ENCODE data around the gene MTIF3. TPM values are rescaled to one million over a fixed set of nuclear protein-coding genes. Genes with fewer than 3 reads are reported as not detected.
A peak's percentile ranks its signal among the peaks of the same experiment; 100 is the strongest.

Gene MTIF3
- total RNA-seq, 1 donor from 2014 or later = 29.6 TPM

GRCh38 chr13:27404680-27405079, 45.7 kb downstream of the MTIF3 start:
- DNase-seq (ENCODE audit: low read depth) (no peak), FAIRE-seq (no peak)
- Mint-ChIP-seq H3K36me3 (ENCODE audit: low read depth, unreplicated experiment) (no peaks in the 10 kb centered on the region), H3K4me1 (ENCODE audit: low read depth, unreplicated experiment) (peaks cover 17% of the 10 kb centered on the region), H3K9me3 (ENCODE audit: unreplicated experiment) (no peaks in the 10 kb centered on the region), H3K4me3 (ENCODE audit: unreplicated experiment) (no peak overlapping the region), H3K27ac (ENCODE audit: unreplicated experiment) (no peak overlapping the region), H3K27me3 (ENCODE audit: low read depth, unreplicated experiment) (peaks cover 9% of the 10 kb centered on the region)
- no peak overlapping the region for H3K9ac ChIP-seq (ENCODE audit: low read length)
- peaks cover 7% of the 10 kb centered on the region for H3K27me3 ChIP-seq (ENCODE audit: insufficient read depth, low read length)
- H3K9me3 ChIP-seq (ENCODE audit: insufficient read depth, low read depth, low read length) = no peaks in the 10 kb centered on the region
- H3K27ac ChIP-seq (ENCODE audit: low read depth, low read length) = no peak overlapping the region
- H2AFZ ChIP-seq (ENCODE audit: low read depth, low read length) = no peak overlapping the region
- no peaks in the 10 kb centered on the region for H3K36me3 ChIP-seq (ENCODE audit: insufficient read depth, low read length)
- H3K4me2 ChIP-seq (ENCODE audit: low read length) = no peak overlapping the region
- H3K4me1 ChIP-seq (ENCODE audit: insufficient read depth, low read length) = peaks cover 7% of the 10 kb centered on the region
- no peaks in the 10 kb centered on the region for H4K20me1 ChIP-seq (ENCODE audit: insufficient read depth, low read length)
- TF ChIP-seq EZH2 (IDR thresholded peaks at IDR 0.05; ENCODE audit: insufficient read depth, low read length) = no peak
- TF ChIP-seq, protein P1, sequence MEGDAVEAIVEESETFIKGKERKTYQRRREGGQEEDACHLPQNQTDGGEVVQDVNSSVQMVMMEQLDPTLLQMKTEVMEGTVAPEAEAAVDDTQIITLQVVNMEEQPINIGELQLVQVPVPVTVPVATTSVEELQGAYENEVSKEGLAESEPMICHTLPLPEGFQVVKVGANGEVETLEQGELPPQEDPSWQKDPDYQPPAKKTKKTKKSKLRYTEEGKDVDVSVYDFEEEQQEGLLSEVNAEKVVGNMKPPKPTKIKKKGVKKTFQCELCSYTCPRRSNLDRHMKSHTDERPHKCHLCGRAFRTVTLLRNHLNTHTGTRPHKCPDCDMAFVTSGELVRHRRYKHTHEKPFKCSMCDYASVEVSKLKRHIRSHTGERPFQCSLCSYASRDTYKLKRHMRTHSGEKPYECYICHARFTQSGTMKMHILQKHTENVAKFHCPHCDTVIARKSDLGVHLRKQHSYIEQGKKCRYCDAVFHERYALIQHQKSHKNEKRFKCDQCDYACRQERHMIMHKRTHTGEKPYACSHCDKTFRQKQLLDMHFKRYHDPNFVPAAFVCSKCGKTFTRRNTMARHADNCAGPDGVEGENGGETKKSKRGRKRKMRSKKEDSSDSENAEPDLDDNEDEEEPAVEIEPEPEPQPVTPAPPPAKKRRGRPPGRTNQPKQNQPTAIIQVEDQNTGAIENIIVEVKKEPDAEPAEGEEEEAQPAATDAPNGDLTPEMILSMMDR (IDR thresholded peaks at IDR 0.05; ENCODE audit: insufficient read depth, low read depth, low read length) = no peak
- no peak overlapping the region for H3K4me3 ChIP-seq (ENCODE audit: insufficient read depth, low read depth, low read length)
- no peaks in the 10 kb centered on the region for H3K79me2 ChIP-seq (ENCODE audit: insufficient read depth, low read length)

DNA sequence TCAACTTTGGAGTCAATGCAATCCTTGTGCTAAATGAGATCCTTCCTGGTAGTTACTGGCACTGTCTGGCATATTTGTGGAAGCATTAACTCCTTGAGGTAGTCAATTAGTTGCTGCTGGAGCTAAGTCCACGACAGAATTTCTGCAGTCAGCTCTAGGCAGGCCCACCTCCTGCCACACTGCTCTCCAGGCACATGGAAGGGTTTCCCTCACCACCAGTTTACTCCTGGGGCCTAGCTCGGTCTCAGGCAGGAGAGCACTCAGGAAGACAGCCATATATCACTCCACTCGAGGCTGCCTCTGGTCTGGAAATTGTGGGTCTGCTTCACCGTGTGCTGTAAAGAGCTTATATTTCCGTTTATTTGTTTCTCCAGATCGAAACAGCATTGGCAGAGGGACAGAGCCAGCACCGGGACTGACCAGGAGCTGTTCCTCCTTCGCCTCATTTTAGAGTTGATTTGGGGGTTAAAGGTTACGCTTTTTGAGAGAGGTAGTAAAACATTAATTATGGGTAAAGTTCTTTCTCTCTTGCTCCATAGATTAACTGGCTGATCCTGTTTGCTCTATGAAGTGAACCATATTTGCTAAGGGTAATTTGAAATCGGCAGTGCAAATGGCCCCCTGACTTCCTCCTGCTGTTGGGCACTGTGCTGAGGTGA, 46.5 kb downstream of the MTIF3 start:
- peak overlapping the region; percentile 32 for H2AFZ ChIP-seq (ENCODE audit: low read depth, low read length)
- Mint-ChIP-seq H3K27me3 (ENCODE audit: low read depth, unreplicated experiment) (peaks cover 6% of the 10 kb centered on the region), H3K4me1 (ENCODE audit: low read depth, unreplicated experiment) (peaks cover 17% of the 10 kb centered on the region), H3K9me3 (ENCODE audit: unreplicated experiment) (no peaks in the 10 kb centered on the region), H3K27ac (ENCODE audit: unreplicated experiment) (peak overlapping the region; percentile 83), H3K4me3 (ENCODE audit: unreplicated experiment) (no peak overlapping the region), H3K36me3 (ENCODE audit: low read depth, unreplicated experiment) (no peaks in the 10 kb centered on the region)
- H3K9ac ChIP-seq (ENCODE audit: low read length) = no peak overlapping the region
- H3K36me3 ChIP-seq (ENCODE audit: insufficient read depth, low read length) = no peaks in the 10 kb centered on the region
- H3K4me1 ChIP-seq (ENCODE audit: insufficient read depth, low read length) = peaks cover 7% of the 10 kb centered on the region
- H3K4me2 ChIP-seq (ENCODE audit: low read length) = peak overlapping the region; percentile 28
- peak overlapping the region; percentile 15 for H3K27ac ChIP-seq (ENCODE audit: low read depth, low read length)
- no peaks in the 10 kb centered on the region for H3K9me3 ChIP-seq (ENCODE audit: insufficient read depth, low read depth, low read length)
- no peak for DNase-seq (ENCODE audit: low read depth)
- no peak overlapping the region for H3K4me3 ChIP-seq (ENCODE audit: insufficient read depth, low read depth, low read length)
- no peak for TF ChIP-seq EZH2 (IDR thresholded peaks at IDR 0.05; ENCODE audit: insufficient read depth, low read length)
- TF ChIP-seq, protein P1 (IDR thresholded peaks at IDR 0.05; ENCODE audit: insufficient read depth, low read depth, low read length) = no peak
- H3K79me2 ChIP-seq (ENCODE audit: insufficient read depth, low read length) = no peaks in the 10 kb centered on the region
- no peaks in the 10 kb centered on the region for H4K20me1 ChIP-seq (ENCODE audit: insufficient read depth, low read length)
- H3K27me3 ChIP-seq (ENCODE audit: insufficient read depth, low read length) = peaks cover 7% of the 10 kb centered on the region
- FAIRE-seq = no peak

- Mint-ChIP-seq H3K27me3 (ENCODE audit: low read depth, unreplicated experiment) (peaks cover 6% of the 10 kb centered on the region), H3K4me3 (ENCODE audit: unreplicated experiment) (no peak overlapping the region), H3K4me1 (ENCODE audit: low read depth, unreplicated experiment) (peaks cover 17% of the 10 kb centered on the region), H3K36me3 (ENCODE audit: low read depth, unreplicated experiment) (no peaks in the 10 kb centered on the region), H3K27ac (ENCODE audit: unreplicated experiment) (peak overlapping the region; percentile 83), H3K9me3 (ENCODE audit: unreplicated experiment) (no peaks in the 10 kb centered on the region)
- H3K4me3 ChIP-seq (ENCODE audit: insufficient read depth, low read depth, low read length) = no peak overlapping the region
- DNase-seq (ENCODE audit: low read depth) (peak; percentile 78), FAIRE-seq (peak; percentile 45)
- peaks cover 7% of the 10 kb centered on the region for H3K4me1 ChIP-seq (ENCODE audit: insufficient read depth, low read length)
- no peak for TF ChIP-seq EZH2 (IDR thresholded peaks at IDR 0.05; ENCODE audit: insufficient read depth, low read length)
- TF ChIP-seq, protein P1 (IDR thresholded peaks at IDR 0.05; ENCODE audit: insufficient read depth, low read depth, low read length) = no peak
- no peaks in the 10 kb centered on the region for H4K20me1 ChIP-seq (ENCODE audit: insufficient read depth, low read length)
- H3K9me3 ChIP-seq (ENCODE audit: insufficient read depth, low read depth, low read length) = no peaks in the 10 kb centered on the region
- H3K27ac ChIP-seq (ENCODE audit: low read depth, low read length) = no peak overlapping the region
- H3K27me3 ChIP-seq (ENCODE audit: insufficient read depth, low read length) = peaks cover 7% of the 10 kb centered on the region
- H3K79me2 ChIP-seq (ENCODE audit: insufficient read depth, low read length) = no peaks in the 10 kb centered on the region
- no peak overlapping the region for H3K9ac ChIP-seq (ENCODE audit: low read length)
- peak overlapping the region; percentile 28 for H3K4me2 ChIP-seq (ENCODE audit: low read length)
- peak overlapping the region; percentile 32 for H2AFZ ChIP-seq (ENCODE audit: low read depth, low read length)
- H3K36me3 ChIP-seq (ENCODE audit: insufficient read depth, low read length) = no peaks in the 10 kb centered on the region
Observed at GRCh38 chr13:27403203-27403678, 47.1 kb downstream of the MTIF3 start.

All from astrocyte (in vitro differentiated cells and primary cell).